PC-9 (cell line): ENCODE data around the gene FHIP1A. TPM values are rescaled to one million over a fixed set of nuclear protein-coding genes. Genes with fewer than 3 reads are reported as not detected.

Experiments used
- Bru-seq: library from RNA; stranded (reverse); fragments of 400-500 nt; gene quantifications from one replicate; lab custom pipeline; 2021; lab: Mats Ljungman, UMichigan
- BruChase-seq, 2 experiments: library from RNA; stranded (reverse); fragments of 400-500 nt; gene quantifications; one replicate each; lab custom pipeline; 2021; lab: Mats Ljungman, UMichigan
- BruUV-seq: library from RNA; stranded (reverse); fragments of 400-500 nt; replicated peaks from 2 replicates; lab custom pipeline; 2021; lab: Mats Ljungman, UMichigan
- CTCF ChIA-PET: fragments of 300-600 bp; sonication (Branson Sonifier 250); formaldehyde crosslinking; loops from one replicate; lab custom pipeline; 2022; ENCODE audit warnings: antibody characterized with exemption; lab: Charles Lee
- POLR2A ChIA-PET: fragments of 300-600 bp; sonication (Branson Sonifier 250); formaldehyde crosslinking; loops from one replicate; lab custom pipeline; 2022; ENCODE audit warnings: antibody characterized with exemption; ENCODE audit not compliant: unreplicated experiment; lab: Charles Lee
- DNase-seq, 2 experiments: peaks; one replicate each; pipeline versions ENCODE4 v3.0.0 to v3.0.0-alpha.2; 2015 to 2022; ENCODE audit warnings: mixed read lengths in 1 of 2
- H2AFZ ChIP-seq: fragments of 200-600 bp; sonication (generic); 2 replicates; pipeline ENCODE4 v1.8.1; 2017; ENCODE audit warnings: antibody characterized with exemption
- H3F3A ChIP-seq: fragments of 200-600 bp; sonication (generic); 2 replicates; pipeline ENCODE4 v1.8.1; 2017; ENCODE audit warnings: antibody characterized with exemption, mild to moderate bottlenecking, low read depth; ENCODE audit not compliant: insufficient read depth
- H3K27ac ChIP-seq: fragments of 200-600 bp; sonication (generic); 2 replicates; pipeline ENCODE4 v1.6.1; 2016; ENCODE audit warnings: mixed run types
- H3K27me3 ChIP-seq: fragments of 200-600 bp; sonication (generic); 2 replicates; pipeline ENCODE4 v1.6.1; 2016; ENCODE audit warnings: low read depth, mixed run types; ENCODE audit not compliant: insufficient read depth
- H3K36me3 ChIP-seq: fragments of 200-600 bp; sonication (generic); 2 replicates; pipeline ENCODE4 v1.6.1; 2016; ENCODE audit warnings: low read depth, mixed run types
- H3K4me1 ChIP-seq: fragments of 200-600 bp; sonication (generic); replicated peaks from 2 replicates; pipeline ENCODE4 v1.6.1; 2016; ENCODE audit warnings: mixed run types; ENCODE audit not compliant: insufficient read depth
- H3K4me2 ChIP-seq: fragments of 200-600 bp; sonication (generic); 2 replicates; pipeline ENCODE4 v1.6.1; 2017; ENCODE audit warnings: mixed run types
- H3K4me3 ChIP-seq: fragments of 200-600 bp; sonication (generic); 2 replicates; pipeline ENCODE4 v1.6.1; 2016; ENCODE audit warnings: mixed run types
- H3K79me2 ChIP-seq: fragments of 200-600 bp; sonication (generic); 2 replicates; pipeline ENCODE4 v1.6.1; 2017; ENCODE audit warnings: low read depth, mixed run types
- H3K9me2 ChIP-seq: fragments of 200-600 bp; sonication (generic); 2 replicates; pipeline ENCODE4 v1.8.1; 2017; ENCODE audit warnings: mild to moderate bottlenecking; ENCODE audit not compliant: insufficient read depth
- H3K9me3 ChIP-seq: fragments of 200-600 bp; sonication (generic); 2 replicates; pipeline ENCODE4 v1.8.1; 2016; ENCODE audit warnings: low read depth; ENCODE audit not compliant: insufficient read depth
- H4K20me1 ChIP-seq: fragments of 200-600 bp; sonication (generic); 2 replicates; pipeline ENCODE4 v1.8.1; 2017; ENCODE audit not compliant: insufficient read depth
- CTCF ChIP-seq: fragments of 200-600 bp; sonication (generic); conservative IDR thresholded peaks from 2 replicates; pipeline ENCODE4 v1.6.1; 2017; ENCODE audit warnings: mixed run types, antibody characterized with exemption, mild to moderate bottlenecking, moderate library complexity
- EZH2 ChIP-seq: fragments of 200-600 bp; sonication (generic); IDR thresholded peaks from 2 replicates; pipeline ENCODE4 v1.8.0; 2017; ENCODE audit warnings: antibody characterized with exemption, low read depth
- intact Hi-C: fragments of 100-400 bp; cut with micrococcal nuclease; formaldehyde crosslinking; loops from one replicate; pipeline ENCODE4 v1.10.0; 2022; ENCODE audit not compliant: unreplicated experiment
- long read RNA-seq: library from polyadenylated mRNA; stranded (forward); transcript quantifications from one replicate; pipeline ENCODE4 v2.0.0, GENCODE V29; 2022
- total RNA-seq: library from RNA; stranded (reverse); gene quantifications from 2 replicates; pipeline ENCODE4 v1.2.3, GENCODE V29; 2021

FHIP1A gene
- total RNA-seq: 33.7 and 35.5 TPM in 2 replicates
- Bru-seq, nascent RNA: percentile 83 among the genes with signal in this experiment
- percentile 87 among the genes with signal in this experiment for BruChase-seq, experiment 1, labeled RNA remaining after a 2-hour chase
- percentile 64 among the genes with signal in this experiment for BruChase-seq, experiment 2, labeled RNA remaining after a 6-hour chase
- long read RNA-seq, partial matches to known transcripts: 1 of 5 reads
- long read RNA-seq, other reads (novel, unspliced or antisense): 4 of 5 reads

GRCh38 chr4:151408630-151409469 lies at the start of gene FHIP1A:
FHIP1A (plus strand) TSS chr4:151409176; CDS start chr4:151566260, 157,084 bp downstream.
- Histone ChIP-seq H3K9me2 (no peaks in the 10 kb centered on the region), H4K20me1 (no peaks in the 10 kb centered on the region), H2AFZ (peak within 1 kb of the TSS; percentile 96), H3K27me3 (no peaks in the 10 kb centered on the region), H3K27ac (peak within 1 kb of the TSS; percentile 88), H3K4me3 (peak within 1 kb of the TSS; percentile 75), H3K36me3 (no peaks in the 10 kb centered on the region), H3K9me3 (no peaks in the 10 kb centered on the region), H3F3A (peaks cover 22% of the 10 kb centered on the region), H3K4me2 (peak within 1 kb of the TSS; percentile 97), H3K4me1 (peaks cover 25% of the 10 kb centered on the region), H3K79me2 (peaks cover 35% of the 10 kb centered on the region)
- no peak for TF ChIP-seq EZH2
- TF ChIP-seq CTCF: no peak
- peak; percentile 87 to 97 for DNase-seq
- intact Hi-C loops: loop anchor here (1.0 to 2.0 kb wide), 4 partner anchors 76 to 196 kb away; partner anchors contain the start of gene SH3D19
- CTCF ChIA-PET: interaction anchor here (0.6 to 0.7 kb wide), 3 partner anchors 81 to 213 kb away, joined by 3 to 5 read pairs (median 3); no protein-coding TSS in a partner anchor
- POLR2A ChIA-PET: interaction anchor here (0.6 to 1.1 kb wide), 10 partner anchors 25 to 1401 kb away, joined by 3 to 26 read pairs (median 4); no protein-coding TSS in a partner anchor
- no TSS peak for BruUV-seq

- Histone ChIP-seq H3K27ac (no peak overlapping the region), H3K4me3 (no peak overlapping the region), H4K20me1 (no peaks in the 10 kb centered on the region), H3K9me2 (no peaks in the 10 kb centered on the region), H3K27me3 (no peaks in the 10 kb centered on the region), H3K4me1 (peaks cover 9% of the 10 kb centered on the region; the same call in 1 of the 2 replicates), H3K4me2 (no peak overlapping the region), H3K36me3 (no peaks in the 10 kb centered on the region), H3K79me2 (no peaks in the 10 kb centered on the region), H3K9me3 (no peaks in the 10 kb centered on the region), H2AFZ (no peak overlapping the region), H3F3A (no peaks in the 10 kb centered on the region)
- intact Hi-C loops: no loop called here
- BruUV-seq: no TSS peak
- no peak for DNase-seq
- TF ChIP-seq EZH2 (no peak), CTCF (no peak)
- ChIA-PET CTCF (interaction anchor here (0.5 to 1.1 kb wide), 2 partner anchors 126 to 443 kb away, joined by 3 to 5 read pairs; no protein-coding TSS in a partner anchor), POLR2A (no interaction called here)
Observed at GRCh38 chr4:151359576-151359975, 49.4 kb upstream of the FHIP1A start.

- Histone ChIP-seq H4K20me1 (no peaks in the 10 kb centered on the region), H3K27me3 (no peaks in the 10 kb centered on the region), H3K9me3 (no peaks in the 10 kb centered on the region), H3K36me3 (no peaks in the 10 kb centered on the region), H2AFZ (no peak overlapping the region), H3K4me1 (peaks cover 6% of the 10 kb centered on the region; the same call in 1 of the 2 replicates), H3K79me2 (no peaks in the 10 kb centered on the region), H3K4me3 (no peak overlapping the region), H3F3A (no peaks in the 10 kb centered on the region), H3K27ac (no peak overlapping the region), H3K4me2 (no peak overlapping the region), H3K9me2 (no peaks in the 10 kb centered on the region)
- BruUV-seq: no TSS peak
- TF ChIP-seq EZH2: no peak
- TF ChIP-seq CTCF: no peak
- POLR2A ChIA-PET: no interaction called here
- CTCF ChIA-PET: no interaction called here
- DNase-seq: no peak
- intact Hi-C loops: loop anchor here (10.0 kb wide), 1 partner anchor 1024 kb away; no protein-coding TSS in a partner anchor
Observed at GRCh38 chr4:151361126-151361525, 47.9 kb upstream of the FHIP1A start.
